ENCODE measurements around the gene FUT4.

GRCh38 chr11:94557992-94558391 lies 14.3 kb downstream of the FUT4 start:
- no peak for TF ChIP-seq EZH2 (IDR thresholded peaks at IDR 0.05)
- TF ChIP-seq POLR2AphosphoS5 (IDR thresholded peaks at IDR 0.05; ENCODE audit: borderline replicate concordance, low read depth, low read length): no peak
